Gastroesophageal sphincter (tissue), 4 donors: ENCODE data around the gene TMEM30B. TPM values are rescaled to one million over a fixed set of nuclear protein-coding genes. Genes with fewer than 3 reads are reported as not detected.

Source experiments
- ATAC-seq: fragments of 150-250 bp; one replicate; pipeline ENCODE4 v1.9.1; 2016; ENCODE audit warnings: mild to moderate bottlenecking, moderate library complexity
- H3K27ac ChIP-seq, 4 donors: fragments of 200-600 bp; sonication (generic) in 3 of 4; 1 replicate in 3 of 4; 2 replicates in 1 of 4; pipeline ENCODE4 v1.5.1; 2016 to 2019
- H3K27me3 ChIP-seq: fragments of 200-600 bp; sonication (generic); one replicate; pipeline ENCODE4 v1.5.1; 2019
- H3K36me3 ChIP-seq, 2 donors: fragments of 200-600 bp; sonication (generic); one replicate each; pipeline ENCODE4 v1.5.1; 2019; ENCODE audit warnings: control low read depth in 1 of 2
- H3K4me1 ChIP-seq, 3 donors: fragments of 200-600 bp; sonication (generic); 1 replicate in 2 of 3; 2 replicates in 1 of 3; pipeline ENCODE4 v1.5.1; 2016 to 2019; ENCODE audit warnings: control low read depth in 2 of 3
- H3K4me3 ChIP-seq, 2 donors: fragments of 200-600 bp; sonication (generic); one replicate each; pipeline ENCODE4 v1.5.1; 2019; ENCODE audit warnings: mild to moderate bottlenecking in 1 of 2, moderate library complexity in 1 of 2
- H3K9me3 ChIP-seq, 3 donors: fragments of 200-600 bp; sonication (generic); one replicate each; pipeline ENCODE4 v1.5.1; 2017 to 2019; ENCODE audit warnings: control low read depth in 2 of 3
- CTCF ChIP-seq, 4 experiments: fragments of 200-600 bp in 2 of 4; fragments of 450-650 bp in 2 of 4; sonication (generic) in 1 of 4; IDR thresholded peaks; one replicate each; pipeline ENCODE4 v1.5.1; 2017 to 2019; ENCODE audit warnings: antibody characterized with exemption in 4 of 4, mild to moderate bottlenecking in 2 of 4, moderate library complexity in 2 of 4
- EP300 ChIP-seq: sonication (generic); formaldehyde crosslinking; IDR thresholded peaks from one replicate; pipeline ENCODE4 v1.6.1; 2017; ENCODE audit warnings: antibody characterized with exemption, mild to moderate bottlenecking
- POLR2A ChIP-seq, 2 donors: fragments of 450-650 bp; IDR thresholded peaks; one replicate each; pipeline ENCODE4 v1.6.1; 2017; ENCODE audit warnings: antibody characterized with exemption in 2 of 2, mild to moderate bottlenecking in 2 of 2, moderate library complexity in 1 of 2
- POLR2AphosphoS5 ChIP-seq: sonication (generic); formaldehyde crosslinking; IDR thresholded peaks from one replicate; pipeline ENCODE4 v1.6.1; 2017; ENCODE audit warnings: antibody characterized with exemption
- WGBS, 2 donors: methylation state at CpG; one replicate each; pipeline ENCODE4 v1.1.5; 2018; ENCODE audit warnings: low coverage in 1 of 2; 5-methylcytosine and 5-hydroxymethylcytosine counted together
- total RNA-seq, 4 donors: library from RNA; depleted of rRNA; stranded (reverse); fragments of >200 nt; gene quantifications; one replicate each; pipeline ENCODE4 v1.1.0, GENCODE V29; 2016

The TMEM30B gene
- total RNA-seq, 4 donors from 2014 or later: 1.6 to 4.8 (median 2.6) TPM

- H3K4me1 ChIP-seq: peaks cover 0 to 6% (median 0%) of the 10 kb centered on the region in 3 donors
- peaks cover 56% of the 10 kb centered on the region for H3K27me3 ChIP-seq
- no peak for TF ChIP-seq POLR2A (IDR thresholded peaks at IDR 0.05)
- TF ChIP-seq CTCF (IDR thresholded peaks at IDR 0.05): peak; percentile 61 to 77 (median 73)
- TF ChIP-seq POLR2AphosphoS5: no peak
- TF ChIP-seq EP300: no peak
- 6 to 24% methylated on average over 9 to 16 of the region's 21 CpGs for WGBS, 2 donors
- H3K9me3 ChIP-seq: no peaks in the 10 kb centered on the region
- no peak overlapping the region for H3K27ac ChIP-seq
- no peaks in the 10 kb centered on the region for H3K36me3 ChIP-seq
- H3K4me3 ChIP-seq: peak overlapping the region in 1 of 2 donors; percentile 44
- ATAC-seq: peak; percentile 71
These were observed 11.6 kb downstream of the TMEM30B start for GRCh38 chr14:61269321-61270083.

GRCh38 chr14:61268812-61269211 is 12.3 kb downstream of the TMEM30B start:
- Histone ChIP-seq H3K36me3 (no peaks in the 10 kb centered on the region), H3K27me3 (peaks cover 56% of the 10 kb centered on the region), H3K4me1 (peaks cover 0 to 6% (median 0%) of the 10 kb centered on the region in 3 donors), H3K9me3 (no peaks in the 10 kb centered on the region), H3K4me3 (no peak overlapping the region), H3K27ac (no peak overlapping the region)
- 11 to 16% methylated on average over 1 of the region's 1 CpG for WGBS, 2 donors
- no peak for ATAC-seq
- TF ChIP-seq POLR2A (IDR thresholded peaks at IDR 0.05) (no peak), CTCF (IDR thresholded peaks at IDR 0.05) (no peak), POLR2AphosphoS5 (no peak), EP300 (no peak)

- Histone ChIP-seq H3K9me3 (no peaks in the 10 kb centered on the region), H3K4me1 (peaks cover 0 to 6% (median 0%) of the 10 kb centered on the region in 3 donors), H3K36me3 (no peaks in the 10 kb centered on the region), H3K27ac (no peak overlapping the region), H3K4me3 (no peak overlapping the region), H3K27me3 (peaks cover 48% of the 10 kb centered on the region)
- no peak for TF ChIP-seq POLR2AphosphoS5
- TF ChIP-seq CTCF (IDR thresholded peaks at IDR 0.05): no peak
- no peak for TF ChIP-seq POLR2A (IDR thresholded peaks at IDR 0.05)
- TF ChIP-seq EP300: no peak
- 38 to 41% methylated on average over 10 to 11 of the region's 11 CpGs for WGBS, 2 donors
- no peak for ATAC-seq
These were observed 14.0 kb downstream of the TMEM30B start for GRCh38 chr14:61266891-61267740.

GRCh38 chr14:61266436-61266835 is 14.7 kb downstream of the TMEM30B start:
- H3K9me3 ChIP-seq: no peaks in the 10 kb centered on the region
- H3K36me3 ChIP-seq: no peaks in the 10 kb centered on the region
- TF ChIP-seq EP300: no peak
- TF ChIP-seq POLR2A (IDR thresholded peaks at IDR 0.05): no peak
- no peak for TF ChIP-seq POLR2AphosphoS5
- TF ChIP-seq CTCF (IDR thresholded peaks at IDR 0.05): no peak
- H3K4me1 ChIP-seq: peaks cover 0 to 6% (median 0%) of the 10 kb centered on the region in 3 donors
- H3K4me3 ChIP-seq: no peak overlapping the region
- H3K27ac ChIP-seq: no peak overlapping the region
- ATAC-seq: no peak
- peaks cover 48% of the 10 kb centered on the region for H3K27me3 ChIP-seq
- 38 to 72% methylated on average over 4 of the region's 4 CpGs for WGBS, 2 donors
